Upper lobe of left lung (tissue), 4 donors: Measurements from ENCODE around the gene MACROD2.

Experiments
- EP300 ChIP-seq, 4 donors: sonication (generic); formaldehyde crosslinking; IDR thresholded peaks; one replicate each; pipeline ENCODE4 v1.5.1; 2017; ENCODE audit warnings: antibody characterized with exemption in 4 of 4, control low read depth in 2 of 4
- POLR2A ChIP-seq, 4 donors: fragments of 450-650 bp; IDR thresholded peaks; one replicate each; pipeline ENCODE4 v1.5.1; 2016 to 2017; ENCODE audit warnings: antibody characterized with exemption in 4 of 4, mild to moderate bottlenecking in 2 of 4
- POLR2AphosphoS5 ChIP-seq, 2 donors: sonication (generic); formaldehyde crosslinking; IDR thresholded peaks; one replicate each; pipeline ENCODE4 v1.5.1; 2017; ENCODE audit warnings: antibody characterized with exemption in 2 of 2
- TF ChIP-seq, protein P1 (sequence below), 6 experiments: fragments of 450-650 bp in 4 of 6; fragments of 200-600 bp in 2 of 6; sonication (generic) in 2 of 6; IDR thresholded peaks; one replicate each; pipeline ENCODE4 v1.5.1; 2016 to 2019; ENCODE audit warnings: antibody characterized with exemption in 6 of 6

DNA sequence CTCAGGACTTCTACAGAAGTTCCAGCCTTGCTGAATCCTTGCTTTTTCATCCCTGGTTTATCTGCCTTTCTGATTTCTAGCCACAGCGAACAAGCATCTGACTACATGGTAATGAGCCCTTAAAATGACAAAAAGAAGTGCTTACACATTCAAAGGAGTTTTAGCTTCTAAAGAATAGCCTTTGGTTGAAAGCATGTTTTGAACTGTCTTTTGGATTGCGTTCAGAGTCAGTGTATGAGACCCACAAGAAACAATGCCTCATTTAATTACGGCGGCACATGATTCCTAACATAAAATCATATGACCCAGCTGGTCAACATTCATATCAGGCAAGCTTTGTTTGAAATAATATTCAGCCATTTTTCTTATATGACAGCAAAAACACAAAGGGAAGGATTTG is 1793.8 kb downstream of the MACROD2 start:
- TF ChIP-seq, protein P1, sequence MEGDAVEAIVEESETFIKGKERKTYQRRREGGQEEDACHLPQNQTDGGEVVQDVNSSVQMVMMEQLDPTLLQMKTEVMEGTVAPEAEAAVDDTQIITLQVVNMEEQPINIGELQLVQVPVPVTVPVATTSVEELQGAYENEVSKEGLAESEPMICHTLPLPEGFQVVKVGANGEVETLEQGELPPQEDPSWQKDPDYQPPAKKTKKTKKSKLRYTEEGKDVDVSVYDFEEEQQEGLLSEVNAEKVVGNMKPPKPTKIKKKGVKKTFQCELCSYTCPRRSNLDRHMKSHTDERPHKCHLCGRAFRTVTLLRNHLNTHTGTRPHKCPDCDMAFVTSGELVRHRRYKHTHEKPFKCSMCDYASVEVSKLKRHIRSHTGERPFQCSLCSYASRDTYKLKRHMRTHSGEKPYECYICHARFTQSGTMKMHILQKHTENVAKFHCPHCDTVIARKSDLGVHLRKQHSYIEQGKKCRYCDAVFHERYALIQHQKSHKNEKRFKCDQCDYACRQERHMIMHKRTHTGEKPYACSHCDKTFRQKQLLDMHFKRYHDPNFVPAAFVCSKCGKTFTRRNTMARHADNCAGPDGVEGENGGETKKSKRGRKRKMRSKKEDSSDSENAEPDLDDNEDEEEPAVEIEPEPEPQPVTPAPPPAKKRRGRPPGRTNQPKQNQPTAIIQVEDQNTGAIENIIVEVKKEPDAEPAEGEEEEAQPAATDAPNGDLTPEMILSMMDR (IDR thresholded peaks at IDR 0.05): no peak
- TF ChIP-seq EP300 (IDR thresholded peaks at IDR 0.05) (no peak), POLR2A (IDR thresholded peaks at IDR 0.05) (no peak), POLR2AphosphoS5 (IDR thresholded peaks at IDR 0.05) (no peak)
